ENCODE measurements around the gene DNAH5. TPM values are rescaled to one million over a fixed set of nuclear protein-coding genes. Genes with fewer than 3 reads are reported as not detected.

The DNAH5 gene
- total and polyA plus RNA-seq, 2 of the 8 experiments (the other 6 are each of a cell fraction or from before 2014, with no cell fraction given): 0.30 to 0.73 TPM

GRCh38 chr5:13674391-13674790 is 270.1 kb downstream of the DNAH5 start:
- Histone ChIP-seq H3K4me1 (replicated peaks in 1 of 4; ENCODE audit: control insufficient read depth in 3 of 4, insufficient read depth in 4 of 4, low read length in 3 of 4) (no peaks in the 10 kb centered on the region), H3K36me3 (ENCODE audit: control insufficient read depth in 2 of 4, insufficient read depth in 4 of 4, low read length in 3 of 4) (no peaks in the 10 kb centered on the region), H3K79me1 (ENCODE audit: low read depth, low read length) (no peaks in the 10 kb centered on the region), H3K27ac (ENCODE audit: low read depth, low read length) (no peak overlapping the region), H2BK12ac (ENCODE audit: low read depth, low read length) (no peak overlapping the region), H4K5ac (ENCODE audit: insufficient read length, low read depth, low read length) (no peak overlapping the region), H3K4ac (replicated peaks; ENCODE audit: insufficient read length, low read depth, low read length) (no peak overlapping the region), H2AK5ac (ENCODE audit: low read depth, low read length) (no peak overlapping the region), H2BK15ac (ENCODE audit: low read length) (no peak overlapping the region), H3K27me3 (replicated peaks in 1 of 4; ENCODE audit: control insufficient read depth in 3 of 4, extremely low read depth in 1 of 4, insufficient read depth in 3 of 4, low read length in 3 of 4) (no peaks in the 10 kb centered on the region), H3K14ac (ENCODE audit: insufficient read length) (no peak overlapping the region), H2AFZ (ENCODE audit: low read length) (no peak overlapping the region), H2BK20ac (ENCODE audit: low read length) (no peak overlapping the region), H3K9ac (replicated peaks in 1 of 4; ENCODE audit: extremely low read depth in 1 of 4, low read depth in 3 of 4, low read length in 3 of 4) (no peak overlapping the region), H3K23ac (ENCODE audit: insufficient read length) (no peak overlapping the region), H3K9me3 (ENCODE audit: insufficient read depth in 2 of 2, low read depth in 1 of 2, low read length in 1 of 2) (0 out of 4 replicates have a peak, but pooled peaks cover 0 to 3% of the 10 kb centered on the region in 2 experiments), H4K20me1 (replicated peaks in 1 of 2; ENCODE audit: control insufficient read depth in 1 of 2, insufficient read depth in 2 of 2, low read length in 2 of 2) (no peaks in the 10 kb centered on the region), H3K79me2 (ENCODE audit: control insufficient read depth in 1 of 2, insufficient read depth in 2 of 2, low read length in 2 of 2) (no peaks in the 10 kb centered on the region), H2BK120ac (replicated peaks; ENCODE audit: low read depth, low read length) (no peak overlapping the region), H3K4me2 (ENCODE audit: insufficient read depth in 1 of 2, low read depth in 2 of 2, low read length in 2 of 2) (no peak overlapping the region), H3K56ac (replicated peaks; ENCODE audit: insufficient read length, low read depth, low read length) (no peak overlapping the region), H2BK5ac (ENCODE audit: low read depth, low read length) (no peak overlapping the region), H4K8ac (ENCODE audit: extremely low read depth, insufficient read depth, low read length) (no peak overlapping the region), H4K91ac (replicated peaks; ENCODE audit: insufficient read length, low read length) (no peak overlapping the region), H3K18ac (ENCODE audit: extremely low read depth, low read length) (no peak overlapping the region), H3K4me3 (ENCODE audit: extremely low read depth in 1 of 4, insufficient read depth in 2 of 4, low read depth in 3 of 4, low read length in 4 of 4) (no peak overlapping the region), H3K23me2 (ENCODE audit: low read depth, low read length) (no peaks in the 10 kb centered on the region)
- DNase-seq (ENCODE audit: low read depth in 1 of 2, low spot score in 2 of 2) (no peak), FAIRE-seq (no peak)
- ChIA-PET CTCF (ENCODE audit: partially characterized antibody) (no interaction called here), POLR2A (ENCODE audit: partially characterized antibody) (no interaction called here)
- no peak for TF ChIP-seq NRF1 (IDR thresholded peaks at IDR 0.05; ENCODE audit: low read depth, low read length)
- TF ChIP-seq HDAC2 (IDR thresholded peaks at IDR 0.05; ENCODE audit: borderline replicate concordance in 1 of 2, low read depth in 2 of 2, low read length in 2 of 2): no peak
- TF ChIP-seq FOSL1 (IDR thresholded peaks at IDR 0.05; ENCODE audit: insufficient read depth, low read depth, low read length): no peak
- no peak for TF ChIP-seq SP4 (IDR thresholded peaks at IDR 0.05; ENCODE audit: low read length)
- TF ChIP-seq GTF2F1 (IDR thresholded peaks at IDR 0.05; ENCODE audit: borderline replicate concordance, low read depth, low read length): no peak
- no peak for TF ChIP-seq CEBPB (IDR thresholded peaks at IDR 0.05; ENCODE audit: low read depth, low read length)
- TF ChIP-seq, protein P1, sequence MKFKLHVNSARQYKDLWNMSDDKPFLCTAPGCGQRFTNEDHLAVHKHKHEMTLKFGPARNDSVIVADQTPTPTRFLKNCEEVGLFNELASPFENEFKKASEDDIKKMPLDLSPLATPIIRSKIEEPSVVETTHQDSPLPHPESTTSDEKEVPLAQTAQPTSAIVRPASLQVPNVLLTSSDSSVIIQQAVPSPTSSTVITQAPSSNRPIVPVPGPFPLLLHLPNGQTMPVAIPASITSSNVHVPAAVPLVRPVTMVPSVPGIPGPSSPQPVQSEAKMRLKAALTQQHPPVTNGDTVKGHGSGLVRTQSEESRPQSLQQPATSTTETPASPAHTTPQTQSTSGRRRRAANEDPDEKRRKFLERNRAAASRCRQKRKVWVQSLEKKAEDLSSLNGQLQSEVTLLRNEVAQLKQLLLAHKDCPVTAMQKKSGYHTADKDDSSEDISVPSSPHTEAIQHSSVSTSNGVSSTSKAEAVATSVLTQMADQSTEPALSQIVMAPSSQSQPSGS (IDR thresholded peaks at IDR 0.05; ENCODE audit: low read length): no peak
- TF ChIP-seq POLR2A (IDR thresholded peaks at IDR 0.05; ENCODE audit: control extremely low read depth in 1 of 2, low read depth in 2 of 2, low read length in 2 of 2): no peak
- TF ChIP-seq, protein P2, sequence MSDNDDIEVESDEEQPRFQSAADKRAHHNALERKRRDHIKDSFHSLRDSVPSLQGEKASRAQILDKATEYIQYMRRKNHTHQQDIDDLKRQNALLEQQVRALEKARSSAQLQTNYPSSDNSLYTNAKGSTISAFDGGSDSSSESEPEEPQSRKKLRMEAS (IDR thresholded peaks at IDR 0.05): no peak
- no peak for TF ChIP-seq ZNF274 (IDR thresholded peaks at IDR 0.05; ENCODE audit: borderline replicate concordance, extremely low read depth, low read length)
- TF ChIP-seq GABPA (IDR thresholded peaks at IDR 0.05; ENCODE audit: borderline replicate concordance, insufficient read depth, low read length): no peak
- TF ChIP-seq EP300 (IDR thresholded peaks at IDR 0.05; ENCODE audit: borderline replicate concordance in 1 of 2, low read depth in 2 of 2, low read length in 2 of 2): no peak
- TF ChIP-seq SAP30 (IDR thresholded peaks at IDR 0.05; ENCODE audit: insufficient read depth, insufficient replicate concordance, low read length): no peak
- no peak for TF ChIP-seq CHD1 (IDR thresholded peaks at IDR 0.05; ENCODE audit: low read depth, low read length)

Measured in H1 (cell line).